Stimulated activated CD4-positive, alpha-beta T cell treated with anti-CD3 and anti-CD28 coated beads, Interleukin-2, amount 100 ng/mL, for 24 hours (primary cell): Measurements from ENCODE around the gene GABBR2.
"Not testable (repeated sequence)": the region's sequence is repeated elsewhere in the genome, so short reads cannot be mapped to it uniquely, and the experiment has no call there.

ENCODE experiments used
- DNase-seq, 2 donors: peaks; one replicate each; pipeline ENCODE4 v3.0.0-alpha.2; 2020

GABBR2 gene

GRCh38 chr9:98684816-98685215 lies 23.9 kb downstream of the GABBR2 start:
- not testable (repeated sequence) for DNase-seq

- DNase-seq: peak in 1 of 2 donors; percentile 28
Observed at GRCh38 chr9:98678244-98678842, 30.4 kb downstream of the GABBR2 start.

GRCh38 chr9:98673681-98674080 lies 35.1 kb downstream of the GABBR2 start:
- DNase-seq: no peak

GRCh38 chr9:98667005-98667640 lies 41.6 kb downstream of the GABBR2 start:
- DNase-seq: no peak

GRCh38 chr9:98665501-98665900 lies 43.2 kb downstream of the GABBR2 start:
- no peak for DNase-seq

- DNase-seq: no peak
Observed at GRCh38 chr9:98660541-98660940, 48.2 kb downstream of the GABBR2 start.

- DNase-seq: no peak
Observed at GRCh38 chr9:98658951-98659351, 49.8 kb downstream of the GABBR2 start.

- no peak for DNase-seq
Observed at GRCh38 chr9:98657897-98658296, 50.8 kb downstream of the GABBR2 start.

GRCh38 chr9:98656511-98656910 lies 52.2 kb downstream of the GABBR2 start:
- no peak for DNase-seq

GRCh38 chr9:98655428-98655827 lies 53.3 kb downstream of the GABBR2 start:
- not testable (repeated sequence) for DNase-seq

GRCh38 chr9:98654247-98654646 lies 54.5 kb downstream of the GABBR2 start:
- DNase-seq: no peak

- no peak for DNase-seq
Observed at GRCh38 chr9:98652741-98653140, 56.0 kb downstream of the GABBR2 start.

- no peak for DNase-seq
Observed at GRCh38 chr9:98652302-98652701, 56.4 kb downstream of the GABBR2 start.

- no peak for DNase-seq
Observed at GRCh38 chr9:98647236-98647635, 61.5 kb downstream of the GABBR2 start.

GRCh38 chr9:98644011-98644410 lies 64.7 kb downstream of the GABBR2 start:
- no peak for DNase-seq

GRCh38 chr9:98642661-98643312 lies 65.9 kb downstream of the GABBR2 start:
- DNase-seq: no peak

- DNase-seq: no peak
Observed at GRCh38 chr9:98641695-98642094, 67.0 kb downstream of the GABBR2 start.

- no peak for DNase-seq
Observed at GRCh38 chr9:98640394-98640793, 68.3 kb downstream of the GABBR2 start.

- DNase-seq: no peak
Observed at GRCh38 chr9:98639133-98639532, 69.6 kb downstream of the GABBR2 start.

- no peak for DNase-seq
Observed at GRCh38 chr9:98637381-98637780, 71.4 kb downstream of the GABBR2 start.

- DNase-seq: no peak
Observed at GRCh38 chr9:98635374-98635773, 73.4 kb downstream of the GABBR2 start.

- DNase-seq: no peak
Observed at GRCh38 chr9:98634685-98635336, 73.9 kb downstream of the GABBR2 start.

- no peak for DNase-seq
Observed at GRCh38 chr9:98632839-98633238, 75.9 kb downstream of the GABBR2 start.

- no peak for DNase-seq
Observed at GRCh38 chr9:98627296-98627695, 81.4 kb downstream of the GABBR2 start.
